PC-3 (cell line): ENCODE results near the gene ESRP2. TPM values are rescaled to one million over a fixed set of nuclear protein-coding genes. Genes with fewer than 3 reads are reported as not detected.

Experiments used
- ATAC-seq: fragments of 200-7000 bp; cut with Tn5 transposase; 2 replicates; pipeline ENCODE4 v1.9.1; 2020; ENCODE audit warnings: mild to moderate bottlenecking, moderate library complexity
- BruUV-seq: library from RNA; stranded (reverse); fragments of 400-500 nt; replicated peaks from 2 replicates; lab custom pipeline; 2021; lab: Mats Ljungman, UMichigan
- CTCF ChIA-PET: fragments of 300-600 bp; sonication (Branson Sonifier 250); formaldehyde crosslinking; loops from one replicate; lab custom pipeline; 2022; ENCODE audit warnings: antibody characterized with exemption; lab: Charles Lee
- POLR2A ChIA-PET: fragments of 300-600 bp; sonication (Branson Sonifier 250); formaldehyde crosslinking; loops from one replicate; lab custom pipeline; 2022; ENCODE audit warnings: antibody characterized with exemption; ENCODE audit not compliant: unreplicated experiment; lab: Charles Lee
- DNase-seq: peaks from one replicate; pipeline ENCODE4 v3.0.0-alpha.2; 2015
- H2AFZ ChIP-seq: fragments of 300-600 bp; sonication (generic); 2 replicates; pipeline ENCODE4 v1.6.0; 2016; ENCODE audit warnings: antibody characterized with exemption, low read length
- H3F3A ChIP-seq: fragments of 300-600 bp; sonication (generic); one replicate; pipeline ENCODE4 v1.6.0; 2017; ENCODE audit warnings: antibody characterized with exemption, low read length, control low read depth, mild to moderate bottlenecking; ENCODE audit not compliant: unreplicated experiment
- H3K27ac ChIP-seq: fragments of 300-600 bp; sonication (generic); 2 replicates; pipeline ENCODE4 v1.5.1; 2016; ENCODE audit warnings: mild to moderate bottlenecking, low read length
- H3K27me3 ChIP-seq: fragments of 300-600 bp; sonication (generic); 2 replicates; pipeline ENCODE4 v1.6.1; 2016; ENCODE audit warnings: low read length, mixed read lengths
- H3K36me3 ChIP-seq: fragments of 300-600 bp; sonication (generic); 2 replicates; pipeline ENCODE4 v1.6.1; 2016; ENCODE audit warnings: low read depth, mixed run types, low read length, mixed read lengths
- H3K4me1 ChIP-seq: fragments of 300-600 bp; sonication (generic); 2 replicates; pipeline ENCODE4 v1.5.1; 2016; ENCODE audit warnings: low read length; ENCODE audit not compliant: insufficient read depth
- H3K4me2 ChIP-seq: fragments of 300-600 bp; sonication (generic); 2 replicates; pipeline ENCODE4 v1.6.0; 2016; ENCODE audit warnings: low read length
- H3K4me3 ChIP-seq: fragments of 300-600 bp; sonication (generic); 2 replicates; pipeline ENCODE4 v1.5.1; 2016; ENCODE audit warnings: mild to moderate bottlenecking, low read length, mixed read lengths
- H3K79me2 ChIP-seq: fragments of 300-600 bp; sonication (generic); 2 replicates; pipeline ENCODE4 v1.6.1; 2017; ENCODE audit warnings: low read length, mixed read lengths
- H3K9ac ChIP-seq: fragments of 300-600 bp; sonication (generic); 2 replicates; pipeline ENCODE4 v1.6.0; 2016; ENCODE audit warnings: mild to moderate bottlenecking, low read length
- H3K9me2 ChIP-seq: fragments of 300-600 bp; sonication (generic); replicated peaks from 2 replicates; pipeline ENCODE4 v1.6.1; 2016; ENCODE audit warnings: mixed run types, low read length, mixed read lengths
- H3K9me3 ChIP-seq: fragments of 300-600 bp; sonication (generic); 2 replicates; pipeline ENCODE4 v1.6.1; 2016; ENCODE audit warnings: low read length, mixed read lengths
- H4K20me1 ChIP-seq: fragments of 300-600 bp; sonication (generic); 2 replicates; pipeline ENCODE4 v1.6.1; 2016; ENCODE audit warnings: low read length, mixed read lengths
- CTCF ChIP-seq: fragments of 300-600 bp; sonication (generic); conservative IDR thresholded peaks from 2 replicates; pipeline ENCODE4 v1.5.1; 2017; ENCODE audit warnings: antibody characterized with exemption, low read depth, mild to moderate bottlenecking, low read length
- EZH2 ChIP-seq: fragments of 300-600 bp; sonication (generic); IDR thresholded peaks from one replicate; pipeline ENCODE4 v1.6.1; 2017; ENCODE audit warnings: antibody characterized with exemption, mild to moderate bottlenecking, low read length; ENCODE audit not compliant: unreplicated experiment
- EZH2phosphoT487 ChIP-seq: fragments of 300-600 bp; sonication (generic); IDR thresholded peaks from 2 replicates; pipeline ENCODE4 v1.6.1; 2018; ENCODE audit warnings: mild to moderate bottlenecking, antibody characterized with exemption, low read length, borderline replicate concordance
- intact Hi-C: fragments of 100-400 bp; cut with micrococcal nuclease; formaldehyde crosslinking; loops from 2 replicates; pipeline ENCODE4 v1.9.0; 2023
- total RNA-seq: library from RNA; depleted of rRNA; stranded (reverse); fragments of >200 nt; gene quantifications from 2 replicates; pipeline ENCODE4 v1.2.3, GENCODE V29; 2014

ESRP2 gene
- total RNA-seq, 1 experiment from 2014 or later, result 46.9 TPM

GRCh38 chr16:68251832-68252231, 15.9 kb upstream of the ESRP2 start:
- H2AFZ ChIP-seq, result no peak overlapping the region
- no peaks in the 10 kb centered on the region for H4K20me1 ChIP-seq
- DNase-seq (no peak), ATAC-seq (no peak)
- POLR2A ChIA-PET, result no interaction called here
- no peak overlapping the region for H3K9ac ChIP-seq
- no peaks in the 10 kb centered on the region for H3K9me2 ChIP-seq
- intact Hi-C loops, result no loop called here
- H3K4me1 ChIP-seq, result no peaks in the 10 kb centered on the region
- no peaks in the 10 kb centered on the region for H3K27me3 ChIP-seq
- no peak overlapping the region for H3K27ac ChIP-seq
- H3K9me3 ChIP-seq, result no peaks in the 10 kb centered on the region
- no TSS peak for BruUV-seq
- no peaks in the 10 kb centered on the region; the same call in 1 of the 2 replicates for H3K36me3 ChIP-seq
- H3K79me2 ChIP-seq, result peaks cover 2% of the 10 kb centered on the region; the same call in 1 of the 2 replicates
- no peak overlapping the region for H3K4me2 ChIP-seq
- CTCF ChIA-PET, result no interaction called here
- TF ChIP-seq CTCF (no peak), EZH2 (no peak), EZH2phosphoT487 (no peak)
- H3K4me3 ChIP-seq, result no peak overlapping the region
- H3F3A ChIP-seq, result no peaks in the 10 kb centered on the region

GRCh38 chr16:68250951-68251350, 15.0 kb upstream of the ESRP2 start:
- ChIA-PET POLR2A (no interaction called here), CTCF (no interaction called here)
- no TSS peak for BruUV-seq
- H3K27ac ChIP-seq, result no peak overlapping the region
- no peaks in the 10 kb centered on the region; the same call in 1 of the 2 replicates for H3K36me3 ChIP-seq
- DNase-seq, result no peak
- H2AFZ ChIP-seq, result no peak overlapping the region
- peaks cover 11% of the 10 kb centered on the region for H3K79me2 ChIP-seq
- no peaks in the 10 kb centered on the region for H3K27me3 ChIP-seq
- intact Hi-C loops, result no loop called here
- no peak overlapping the region for H3K4me2 ChIP-seq
- no peaks in the 10 kb centered on the region for H3F3A ChIP-seq
- peaks cover 8% of the 10 kb centered on the region; the same call in 1 of the 2 replicates for H3K4me1 ChIP-seq
- no peaks in the 10 kb centered on the region for H4K20me1 ChIP-seq
- H3K9ac ChIP-seq, result no peak overlapping the region
- H3K9me2 ChIP-seq, result no peaks in the 10 kb centered on the region
- no peaks in the 10 kb centered on the region for H3K9me3 ChIP-seq
- H3K4me3 ChIP-seq, result no peak overlapping the region
- TF ChIP-seq CTCF (no peak), EZH2 (no peak), EZH2phosphoT487 (no peak)
- no peak for ATAC-seq

- TF ChIP-seq CTCF (no peak), EZH2 (no peak), EZH2phosphoT487 (no peak)
- H3K4me2 ChIP-seq, result no peak overlapping the region
- ATAC-seq, result no peak
- no peaks in the 10 kb centered on the region for H4K20me1 ChIP-seq
- H3F3A ChIP-seq, result no peaks in the 10 kb centered on the region
- ChIA-PET CTCF (no interaction called here), POLR2A (no interaction called here)
- H3K27ac ChIP-seq, result no peak overlapping the region
- BruUV-seq, result no TSS peak
- H3K4me1 ChIP-seq, result peaks cover 14% of the 10 kb centered on the region; the same call in 1 of the 2 replicates
- intact Hi-C loops, result loop anchor here (5.0 kb wide), 1 partner anchor 63 kb away; the partner anchor contains the start of genes PRMT7 and SLC7A6OS
- H3K9me2 ChIP-seq, result no peaks in the 10 kb centered on the region
- peaks cover 17% of the 10 kb centered on the region for H3K79me2 ChIP-seq
- H2AFZ ChIP-seq, result no peak overlapping the region
- H3K9me3 ChIP-seq, result no peaks in the 10 kb centered on the region
- no peaks in the 10 kb centered on the region for H3K27me3 ChIP-seq
- no peaks in the 10 kb centered on the region; the same call in 1 of the 2 replicates for H3K36me3 ChIP-seq
- no peak overlapping the region for H3K4me3 ChIP-seq
- no peak for DNase-seq
- H3K9ac ChIP-seq, result no peak overlapping the region
Observed at GRCh38 chr16:68249371-68249770, 13.4 kb upstream of the ESRP2 start.
